ENCODE results near the gene DHRSX. TPM values are rescaled to one million over a fixed set of nuclear protein-coding genes. Genes with fewer than 3 reads are reported as not detected.

Gene DHRSX
- total RNA-seq, 1 donor from 2014 or later, result 30.4 TPM

DNA sequence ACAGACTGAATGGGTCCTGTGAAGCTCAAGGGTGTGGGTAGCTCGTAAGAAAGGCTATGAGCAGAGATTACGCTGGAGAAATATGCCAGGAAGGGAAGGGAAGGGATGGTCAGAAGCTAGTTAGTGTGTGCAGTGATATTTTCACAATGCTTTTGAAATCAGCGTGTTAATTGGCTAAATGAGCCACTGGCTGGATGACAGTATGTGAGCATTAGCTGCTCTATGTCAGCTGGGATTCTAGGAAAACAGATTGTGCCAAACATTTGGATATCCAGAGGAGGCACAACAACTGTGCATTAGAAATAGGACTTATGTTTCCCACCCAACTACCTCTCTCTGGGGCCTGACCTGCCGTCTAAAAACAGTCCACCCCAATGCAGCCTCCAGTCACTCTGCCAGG, 168.5 kb downstream of the DHRSX start:
- H3K4me1 ChIP-seq (ENCODE audit: insufficient read depth, low read length), result no peaks in the 10 kb centered on the region
- Mint-ChIP-seq H3K4me1 (ENCODE audit: low read depth, unreplicated experiment) (no peaks in the 10 kb centered on the region), H3K27ac (ENCODE audit: unreplicated experiment) (no peak overlapping the region), H3K4me3 (ENCODE audit: unreplicated experiment) (no peak overlapping the region), H3K36me3 (ENCODE audit: low read depth, unreplicated experiment) (peaks cover 11% of the 10 kb centered on the region), H3K9me3 (ENCODE audit: unreplicated experiment) (peaks cover 2% of the 10 kb centered on the region), H3K27me3 (ENCODE audit: low read depth, unreplicated experiment) (no peaks in the 10 kb centered on the region)
- no peaks in the 10 kb centered on the region for H3K9me3 ChIP-seq (ENCODE audit: insufficient read depth, low read depth, low read length)
- no peaks in the 10 kb centered on the region for H3K79me2 ChIP-seq (ENCODE audit: insufficient read depth, low read length)
- no peak overlapping the region for H2AFZ ChIP-seq (ENCODE audit: low read depth, low read length)
- no peak overlapping the region for H3K4me3 ChIP-seq (ENCODE audit: insufficient read depth, low read depth, low read length)
- DNase-seq (ENCODE audit: low read depth) (no peak), FAIRE-seq (no peak)
- TF ChIP-seq, protein P1, sequence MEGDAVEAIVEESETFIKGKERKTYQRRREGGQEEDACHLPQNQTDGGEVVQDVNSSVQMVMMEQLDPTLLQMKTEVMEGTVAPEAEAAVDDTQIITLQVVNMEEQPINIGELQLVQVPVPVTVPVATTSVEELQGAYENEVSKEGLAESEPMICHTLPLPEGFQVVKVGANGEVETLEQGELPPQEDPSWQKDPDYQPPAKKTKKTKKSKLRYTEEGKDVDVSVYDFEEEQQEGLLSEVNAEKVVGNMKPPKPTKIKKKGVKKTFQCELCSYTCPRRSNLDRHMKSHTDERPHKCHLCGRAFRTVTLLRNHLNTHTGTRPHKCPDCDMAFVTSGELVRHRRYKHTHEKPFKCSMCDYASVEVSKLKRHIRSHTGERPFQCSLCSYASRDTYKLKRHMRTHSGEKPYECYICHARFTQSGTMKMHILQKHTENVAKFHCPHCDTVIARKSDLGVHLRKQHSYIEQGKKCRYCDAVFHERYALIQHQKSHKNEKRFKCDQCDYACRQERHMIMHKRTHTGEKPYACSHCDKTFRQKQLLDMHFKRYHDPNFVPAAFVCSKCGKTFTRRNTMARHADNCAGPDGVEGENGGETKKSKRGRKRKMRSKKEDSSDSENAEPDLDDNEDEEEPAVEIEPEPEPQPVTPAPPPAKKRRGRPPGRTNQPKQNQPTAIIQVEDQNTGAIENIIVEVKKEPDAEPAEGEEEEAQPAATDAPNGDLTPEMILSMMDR (IDR thresholded peaks at IDR 0.05; ENCODE audit: insufficient read depth, low read depth, low read length), result no peak
- TF ChIP-seq EZH2 (IDR thresholded peaks at IDR 0.05; ENCODE audit: insufficient read depth, low read length), result no peak
- no peak overlapping the region for H3K4me2 ChIP-seq (ENCODE audit: low read length)
- no peak overlapping the region for H3K27ac ChIP-seq (ENCODE audit: low read depth, low read length)
- no peaks in the 10 kb centered on the region for H3K27me3 ChIP-seq (ENCODE audit: insufficient read depth, low read length)
- no peaks in the 10 kb centered on the region for H4K20me1 ChIP-seq (ENCODE audit: insufficient read depth, low read length)
- H3K9ac ChIP-seq (ENCODE audit: low read length), result no peak overlapping the region
- no peaks in the 10 kb centered on the region for H3K36me3 ChIP-seq (ENCODE audit: insufficient read depth, low read length)

DNA sequence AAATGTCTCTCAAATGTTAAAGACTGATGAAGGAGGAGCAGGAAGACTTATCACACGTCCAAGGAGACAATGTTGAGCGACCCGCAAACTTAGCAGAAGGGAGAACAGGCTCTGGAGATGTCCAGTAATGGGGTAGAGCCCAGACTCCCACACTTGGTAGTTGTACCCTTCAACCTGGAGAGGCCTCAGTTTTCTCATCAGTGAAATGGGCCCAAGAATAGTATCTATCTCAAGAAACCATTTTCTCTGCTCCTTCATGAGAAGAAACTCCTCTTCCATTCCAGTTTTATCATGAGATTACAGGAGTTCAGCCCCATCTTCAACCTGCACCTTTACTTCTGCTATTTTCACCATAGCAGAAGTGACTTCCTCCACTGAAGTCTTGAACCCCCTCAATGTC, 169.9 kb downstream of the DHRSX start:
- FAIRE-seq (no peak), DNase-seq (ENCODE audit: low read depth) (no peak)
- Histone ChIP-seq H3K36me3 (ENCODE audit: insufficient read depth, low read length) (no peaks in the 10 kb centered on the region), H4K20me1 (ENCODE audit: insufficient read depth, low read length) (no peaks in the 10 kb centered on the region), H3K9ac (ENCODE audit: low read length) (no peak overlapping the region), H3K79me2 (ENCODE audit: insufficient read depth, low read length) (no peaks in the 10 kb centered on the region), H3K4me3 (ENCODE audit: insufficient read depth, low read depth, low read length) (no peak overlapping the region), H2AFZ (ENCODE audit: low read depth, low read length) (no peak overlapping the region), H3K27me3 (ENCODE audit: insufficient read depth, low read length) (no peaks in the 10 kb centered on the region), H3K9me3 (ENCODE audit: insufficient read depth, low read depth, low read length) (no peaks in the 10 kb centered on the region), H3K27ac (ENCODE audit: low read depth, low read length) (no peak overlapping the region), H3K4me1 (ENCODE audit: insufficient read depth, low read length) (no peaks in the 10 kb centered on the region), H3K4me2 (ENCODE audit: low read length) (no peak overlapping the region)
- H3K4me3 Mint-ChIP-seq (ENCODE audit: unreplicated experiment), result no peak overlapping the region
- H3K36me3 Mint-ChIP-seq (ENCODE audit: low read depth, unreplicated experiment), result peaks cover 6% of the 10 kb centered on the region
- TF ChIP-seq EZH2 (IDR thresholded peaks at IDR 0.05; ENCODE audit: insufficient read depth, low read length), result no peak
- TF ChIP-seq, protein P1 (IDR thresholded peaks at IDR 0.05; ENCODE audit: insufficient read depth, low read depth, low read length), result no peak
- H3K4me1 Mint-ChIP-seq (ENCODE audit: low read depth, unreplicated experiment), result no peaks in the 10 kb centered on the region
- H3K9me3 Mint-ChIP-seq (ENCODE audit: unreplicated experiment), result peaks cover 2% of the 10 kb centered on the region
- H3K27me3 Mint-ChIP-seq (ENCODE audit: low read depth, unreplicated experiment), result no peaks in the 10 kb centered on the region
- no peak overlapping the region for H3K27ac Mint-ChIP-seq (ENCODE audit: unreplicated experiment)

DNA sequence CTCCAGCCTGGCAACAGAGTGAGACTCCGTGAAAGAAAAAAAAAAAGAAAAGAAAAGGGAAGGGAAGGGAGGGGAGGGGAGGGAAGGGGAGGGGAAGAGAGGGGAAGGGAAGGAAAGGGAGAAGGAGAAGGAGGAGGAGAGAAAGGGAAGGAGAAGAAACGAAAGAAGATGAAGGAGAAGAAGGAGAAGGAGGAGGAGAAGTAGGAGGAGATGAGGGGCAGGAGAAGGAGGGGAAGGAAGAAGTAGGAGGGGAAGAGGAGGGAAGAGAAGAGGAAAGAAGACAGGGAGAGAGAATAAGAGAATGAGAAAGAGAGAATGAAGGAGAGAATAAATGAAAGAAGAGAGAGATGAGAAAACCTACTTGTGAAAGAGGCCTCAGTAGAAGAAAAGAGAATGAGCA, 170.3 kb downstream of the DHRSX start:
- H3K27me3 ChIP-seq (ENCODE audit: insufficient read depth, low read length), result no peaks in the 10 kb centered on the region
- no peaks in the 10 kb centered on the region for H3K36me3 ChIP-seq (ENCODE audit: insufficient read depth, low read length)
- H3K4me3 ChIP-seq (ENCODE audit: insufficient read depth, low read depth, low read length), result no peak overlapping the region
- no peaks in the 10 kb centered on the region for H4K20me1 ChIP-seq (ENCODE audit: insufficient read depth, low read length)
- no peaks in the 10 kb centered on the region for H3K27me3 Mint-ChIP-seq (ENCODE audit: low read depth, unreplicated experiment)
- H3K27ac ChIP-seq (ENCODE audit: low read depth, low read length), result no peak overlapping the region
- H3K4me3 Mint-ChIP-seq (ENCODE audit: unreplicated experiment), result no peak overlapping the region
- no peak for TF ChIP-seq EZH2 (IDR thresholded peaks at IDR 0.05; ENCODE audit: insufficient read depth, low read length)
- TF ChIP-seq, protein P1 (IDR thresholded peaks at IDR 0.05; ENCODE audit: insufficient read depth, low read depth, low read length), result no peak
- no peaks in the 10 kb centered on the region for H3K79me2 ChIP-seq (ENCODE audit: insufficient read depth, low read length)
- no peaks in the 10 kb centered on the region for H3K4me1 ChIP-seq (ENCODE audit: insufficient read depth, low read length)
- DNase-seq (ENCODE audit: low read depth), result no peak
- peaks cover 10% of the 10 kb centered on the region for H3K36me3 Mint-ChIP-seq (ENCODE audit: low read depth, unreplicated experiment)
- no peak overlapping the region for H3K27ac Mint-ChIP-seq (ENCODE audit: unreplicated experiment)
- no peaks in the 10 kb centered on the region for H3K4me1 Mint-ChIP-seq (ENCODE audit: low read depth, unreplicated experiment)
- FAIRE-seq, result no peak
- H2AFZ ChIP-seq (ENCODE audit: low read depth, low read length), result no peak overlapping the region
- H3K4me2 ChIP-seq (ENCODE audit: low read length), result no peak overlapping the region
- peaks cover 2% of the 10 kb centered on the region for H3K9me3 Mint-ChIP-seq (ENCODE audit: unreplicated experiment)
- no peak overlapping the region for H3K9ac ChIP-seq (ENCODE audit: low read length)
- no peaks in the 10 kb centered on the region for H3K9me3 ChIP-seq (ENCODE audit: insufficient read depth, low read depth, low read length)
